ENCODE measurements around the gene FBXW2.

The FBXW2 gene, protein sequence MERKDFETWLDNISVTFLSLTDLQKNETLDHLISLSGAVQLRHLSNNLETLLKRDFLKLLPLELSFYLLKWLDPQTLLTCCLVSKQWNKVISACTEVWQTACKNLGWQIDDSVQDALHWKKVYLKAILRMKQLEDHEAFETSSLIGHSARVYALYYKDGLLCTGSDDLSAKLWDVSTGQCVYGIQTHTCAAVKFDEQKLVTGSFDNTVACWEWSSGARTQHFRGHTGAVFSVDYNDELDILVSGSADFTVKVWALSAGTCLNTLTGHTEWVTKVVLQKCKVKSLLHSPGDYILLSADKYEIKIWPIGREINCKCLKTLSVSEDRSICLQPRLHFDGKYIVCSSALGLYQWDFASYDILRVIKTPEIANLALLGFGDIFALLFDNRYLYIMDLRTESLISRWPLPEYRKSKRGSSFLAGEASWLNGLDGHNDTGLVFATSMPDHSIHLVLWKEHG

DNA sequence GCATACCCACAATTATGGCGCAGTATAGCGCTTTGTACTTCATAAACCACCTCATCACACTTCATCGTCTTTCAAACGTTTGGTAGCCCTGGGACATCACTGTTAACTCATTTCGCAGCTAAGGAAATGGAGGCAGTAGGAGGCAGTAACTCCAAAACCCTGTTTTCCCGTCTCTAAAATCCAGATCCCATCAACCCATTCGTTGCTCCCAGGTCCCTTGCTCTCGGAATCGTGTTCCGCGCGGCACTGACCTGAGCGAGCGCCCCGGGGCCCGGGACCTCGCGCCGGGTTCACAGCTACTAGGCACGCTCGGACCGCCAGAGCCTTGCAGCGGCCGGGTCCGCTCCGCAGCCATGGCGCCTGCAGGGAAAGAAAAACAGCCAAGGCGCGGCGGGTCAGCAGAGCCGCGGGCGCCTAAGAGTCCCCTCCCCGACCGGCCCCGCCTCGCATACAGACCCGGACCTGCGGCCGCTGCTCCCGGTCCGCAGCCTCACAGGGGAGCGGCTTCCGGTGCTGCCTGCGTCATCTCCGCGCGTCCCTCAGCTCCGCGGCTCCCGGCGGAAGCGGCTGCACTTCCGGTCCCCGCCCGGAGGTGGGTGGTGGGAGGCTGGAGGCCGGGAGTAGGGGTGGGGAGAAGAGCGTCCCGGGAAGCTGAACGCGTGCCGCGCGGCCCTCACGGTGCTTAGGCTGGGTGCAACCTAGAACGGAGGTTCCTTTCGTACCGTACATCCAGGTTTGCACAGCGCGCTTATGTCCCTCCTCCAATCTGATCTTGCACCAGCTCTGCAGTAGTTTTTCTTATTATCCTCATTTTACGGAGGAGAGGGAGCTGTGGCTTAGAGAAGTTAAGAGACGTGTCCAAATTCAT lies at the start of gene FBXW2:
Gene FBXW2, minus strand, starts transcription at position 519 of the 868 bp plus-strand sequence. CDS start 5,158 bp downstream, outside the sequence.
- TF ChIP-seq CREB1 (IDR thresholded peaks at IDR 0.05; ENCODE audit: low read depth) = peak; percentile 95
- TF ChIP-seq EGR1 (IDR thresholded peaks at IDR 0.05) = peak; percentile 43; the same call in 1 of the 2 replicates
- TF ChIP-seq, protein P1, sequence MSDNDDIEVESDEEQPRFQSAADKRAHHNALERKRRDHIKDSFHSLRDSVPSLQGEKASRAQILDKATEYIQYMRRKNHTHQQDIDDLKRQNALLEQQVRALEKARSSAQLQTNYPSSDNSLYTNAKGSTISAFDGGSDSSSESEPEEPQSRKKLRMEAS (IDR thresholded peaks at IDR 0.05) = peak; percentile 82
- TF ChIP-seq TAF1 (IDR thresholded peaks at IDR 0.05; ENCODE audit: low read depth) = peak; percentile 91
- TF ChIP-seq, protein P2, sequence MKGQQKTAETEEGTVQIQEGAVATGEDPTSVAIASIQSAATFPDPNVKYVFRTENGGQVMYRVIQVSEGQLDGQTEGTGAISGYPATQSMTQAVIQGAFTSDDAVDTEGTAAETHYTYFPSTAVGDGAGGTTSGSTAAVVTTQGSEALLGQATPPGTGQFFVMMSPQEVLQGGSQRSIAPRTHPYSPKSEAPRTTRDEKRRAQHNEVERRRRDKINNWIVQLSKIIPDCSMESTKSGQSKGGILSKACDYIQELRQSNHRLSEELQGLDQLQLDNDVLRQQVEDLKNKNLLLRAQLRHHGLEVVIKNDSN (IDR thresholded peaks at IDR 0.05) = peak; percentile 17; the same call in 1 of the 2 replicates
- no peak for TF ChIP-seq TEAD4 (IDR thresholded peaks at IDR 0.05)
- 0 out of 2 replicates have a peak, but pooled peaks have one; percentile 29 for TF ChIP-seq FOXM1 (IDR thresholded peaks at IDR 0.05; ENCODE audit: borderline replicate concordance, low read depth)
- peak; percentile 68 for TF ChIP-seq TCF12 (IDR thresholded peaks at IDR 0.05; ENCODE audit: low read depth)
- TF ChIP-seq ZBTB7A (IDR thresholded peaks at IDR 0.05; ENCODE audit: low read depth) = no peak
- TF ChIP-seq NFIC (IDR thresholded peaks at IDR 0.05) = no peak
- TF ChIP-seq, protein P3, sequence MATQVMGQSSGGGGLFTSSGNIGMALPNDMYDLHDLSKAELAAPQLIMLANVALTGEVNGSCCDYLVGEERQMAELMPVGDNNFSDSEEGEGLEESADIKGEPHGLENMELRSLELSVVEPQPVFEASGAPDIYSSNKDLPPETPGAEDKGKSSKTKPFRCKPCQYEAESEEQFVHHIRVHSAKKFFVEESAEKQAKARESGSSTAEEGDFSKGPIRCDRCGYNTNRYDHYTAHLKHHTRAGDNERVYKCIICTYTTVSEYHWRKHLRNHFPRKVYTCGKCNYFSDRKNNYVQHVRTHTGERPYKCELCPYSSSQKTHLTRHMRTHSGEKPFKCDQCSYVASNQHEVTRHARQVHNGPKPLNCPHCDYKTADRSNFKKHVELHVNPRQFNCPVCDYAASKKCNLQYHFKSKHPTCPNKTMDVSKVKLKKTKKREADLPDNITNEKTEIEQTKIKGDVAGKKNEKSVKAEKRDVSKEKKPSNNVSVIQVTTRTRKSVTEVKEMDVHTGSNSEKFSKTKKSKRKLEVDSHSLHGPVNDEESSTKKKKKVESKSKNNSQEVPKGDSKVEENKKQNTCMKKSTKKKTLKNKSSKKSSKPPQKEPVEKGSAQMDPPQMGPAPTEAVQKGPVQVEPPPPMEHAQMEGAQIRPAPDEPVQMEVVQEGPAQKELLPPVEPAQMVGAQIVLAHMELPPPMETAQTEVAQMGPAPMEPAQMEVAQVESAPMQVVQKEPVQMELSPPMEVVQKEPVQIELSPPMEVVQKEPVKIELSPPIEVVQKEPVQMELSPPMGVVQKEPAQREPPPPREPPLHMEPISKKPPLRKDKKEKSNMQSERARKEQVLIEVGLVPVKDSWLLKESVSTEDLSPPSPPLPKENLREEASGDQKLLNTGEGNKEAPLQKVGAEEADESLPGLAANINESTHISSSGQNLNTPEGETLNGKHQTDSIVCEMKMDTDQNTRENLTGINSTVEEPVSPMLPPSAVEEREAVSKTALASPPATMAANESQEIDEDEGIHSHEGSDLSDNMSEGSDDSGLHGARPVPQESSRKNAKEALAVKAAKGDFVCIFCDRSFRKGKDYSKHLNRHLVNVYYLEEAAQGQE (IDR thresholded peaks at IDR 0.05; ENCODE audit: low read depth) = no peak
- no peak for TF ChIP-seq EP300 (IDR thresholded peaks at IDR 0.05; ENCODE audit: borderline replicate concordance)

DNA sequence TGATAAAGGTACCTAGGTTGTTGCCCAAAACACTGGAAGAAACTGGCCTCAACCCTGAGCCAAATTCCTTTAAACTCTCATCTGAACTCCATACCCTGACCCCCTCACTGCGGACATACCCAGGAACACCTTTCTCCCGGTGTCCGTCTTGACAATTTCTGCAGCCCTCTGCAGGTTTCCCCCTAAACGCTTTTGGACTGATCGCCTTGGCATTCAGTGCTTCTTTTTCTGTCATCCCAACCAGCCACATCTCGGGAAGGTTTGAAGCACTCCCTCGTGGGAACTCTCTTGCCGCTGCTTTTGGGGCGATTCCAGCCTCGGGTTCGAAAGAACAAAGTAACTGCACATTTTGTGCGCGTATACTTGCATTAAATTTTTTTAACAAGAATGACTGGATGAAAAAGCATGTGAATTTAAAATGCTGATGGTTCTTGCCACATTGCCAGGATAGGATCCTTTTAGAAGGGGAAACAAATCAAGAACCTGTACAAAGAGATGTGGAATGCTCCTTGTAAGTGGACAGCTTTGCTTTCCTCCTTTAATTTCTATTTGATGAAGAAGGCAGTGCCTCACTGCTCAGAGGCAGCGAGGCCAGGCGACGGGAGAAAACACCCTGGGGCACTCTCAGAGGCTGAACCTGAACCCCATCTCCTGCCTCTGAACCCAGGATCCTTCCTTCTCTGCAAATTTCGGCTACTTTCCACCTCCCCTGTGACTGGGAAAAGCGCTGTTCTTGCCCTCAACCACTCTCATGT lies 48.9 kb upstream of the FBXW2 start:
- TF ChIP-seq EGR1 (IDR thresholded peaks at IDR 0.05) (no peak), EP300 (IDR thresholded peaks at IDR 0.05; ENCODE audit: borderline replicate concordance) (no peak)
- TF ChIP-seq, protein P1 (IDR thresholded peaks at IDR 0.05) = no peak

DNA sequence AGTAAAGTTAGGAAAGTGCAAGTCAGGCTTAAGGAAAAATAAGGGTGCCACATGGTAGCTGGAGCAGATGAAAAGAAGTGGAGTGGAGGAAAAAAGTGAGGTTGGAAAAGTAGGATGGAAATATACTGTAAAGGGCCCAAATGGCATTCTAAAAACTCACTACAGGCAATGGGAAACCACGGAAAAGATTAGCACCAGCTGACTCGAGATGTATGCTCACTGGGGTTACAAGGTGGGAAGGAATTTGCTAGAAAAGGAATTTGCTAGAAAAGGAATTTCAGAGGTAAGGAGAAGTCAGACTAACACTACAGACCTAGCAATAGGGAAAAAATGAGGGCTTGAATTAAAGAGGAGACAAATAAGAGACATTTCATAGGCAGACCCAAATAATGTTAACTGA lies 45.9 kb upstream of the FBXW2 start:
- no peak for TF ChIP-seq YY1 (IDR thresholded peaks at IDR 0.05; ENCODE audit: low read depth)
- no peak for TF ChIP-seq ZBTB7A (IDR thresholded peaks at IDR 0.05; ENCODE audit: low read depth)
- TF ChIP-seq, protein P1 (IDR thresholded peaks at IDR 0.05) = no peak
- TF ChIP-seq, protein P3 (IDR thresholded peaks at IDR 0.05; ENCODE audit: low read depth) = no peak
- TF ChIP-seq EGR1 (IDR thresholded peaks at IDR 0.05) = no peak
- TF ChIP-seq, protein P2 (IDR thresholded peaks at IDR 0.05) = no peak
- no peak for TF ChIP-seq NFIC (IDR thresholded peaks at IDR 0.05)
- TF ChIP-seq CEBPB (IDR thresholded peaks at IDR 0.05) = no peak
- TF ChIP-seq TEAD4 (IDR thresholded peaks at IDR 0.05) = no peak
- TF ChIP-seq FOXM1 (IDR thresholded peaks at IDR 0.05; ENCODE audit: borderline replicate concordance, low read depth) = no peak

DNA sequence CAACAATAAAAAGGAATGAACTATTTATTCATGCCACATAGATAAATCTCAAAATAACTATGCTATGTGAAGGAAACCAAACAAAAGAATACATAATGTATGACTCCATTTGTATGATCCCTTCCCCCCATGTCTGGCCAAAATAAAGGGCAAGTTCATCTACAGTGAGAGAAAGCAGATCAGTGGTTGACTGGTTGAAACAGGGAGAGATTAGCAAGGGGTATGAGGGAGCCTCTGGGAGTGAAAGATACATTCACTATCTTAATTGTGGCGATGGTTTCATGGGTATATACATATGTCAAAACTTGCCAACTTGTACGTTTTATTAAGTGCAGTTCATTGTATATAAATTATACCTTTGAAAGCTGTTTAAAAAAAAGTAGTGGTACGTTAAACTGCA lies 44.7 kb upstream of the FBXW2 start:
- TF ChIP-seq EGR1 (IDR thresholded peaks at IDR 0.05) (no peak), TEAD4 (IDR thresholded peaks at IDR 0.05) (no peak), TCF12 (IDR thresholded peaks at IDR 0.05; ENCODE audit: low read depth) (no peak), FOXM1 (IDR thresholded peaks at IDR 0.05; ENCODE audit: borderline replicate concordance, low read depth) (no peak), TAF1 (IDR thresholded peaks at IDR 0.05; ENCODE audit: low read depth) (no peak), RAD21 (IDR thresholded peaks at IDR 0.05; ENCODE audit: low read depth) (no peak), ZBTB7A (IDR thresholded peaks at IDR 0.05; ENCODE audit: low read depth) (no peak), CEBPB (IDR thresholded peaks at IDR 0.05) (no peak)
- TF ChIP-seq, protein P1 (IDR thresholded peaks at IDR 0.05) = no peak
- TF ChIP-seq, protein P3 (IDR thresholded peaks at IDR 0.05; ENCODE audit: low read depth) = no peak
- TF ChIP-seq, protein P2 (IDR thresholded peaks at IDR 0.05) = no peak
